ENCODE results near the gene IRGQ. TPM values are rescaled to one million over a fixed set of nuclear protein-coding genes. Genes with fewer than 3 reads are reported as not detected.

IRGQ gene
- total RNA-seq, 1 experiment from 2014 or later = 24.1 TPM

DNA sequence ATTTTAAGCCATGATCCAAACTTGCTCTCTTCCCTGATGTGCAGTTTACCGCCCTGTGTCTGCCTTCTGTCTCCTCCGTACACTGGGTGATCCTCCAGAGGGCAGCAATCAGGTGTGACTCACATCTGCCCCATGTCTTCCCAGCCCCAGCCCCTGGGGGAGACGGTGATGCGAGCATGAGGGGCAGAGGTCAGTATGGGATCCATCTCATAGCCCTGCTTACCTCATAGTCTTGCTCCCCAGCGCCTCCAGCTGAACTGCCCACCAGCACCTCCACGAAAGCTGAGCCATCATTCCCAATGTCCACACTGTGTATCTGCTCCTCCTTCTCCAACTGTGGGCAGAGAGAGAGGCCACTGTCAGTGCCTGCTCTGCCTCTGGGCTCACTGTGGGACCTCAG lies 35.2 kb downstream of the IRGQ start:
- H2BK20ac ChIP-seq (ENCODE audit: low read depth, low read length, poor library complexity, severe bottlenecking) = no peak overlapping the region
- no peak overlapping the region for H4K91ac ChIP-seq (ENCODE audit: insufficient read length, low read depth, low read length)
- H3K9me3 ChIP-seq (ENCODE audit: control insufficient read depth, low read depth, low read length) = no peaks in the 10 kb centered on the region
- H3K4me1 ChIP-seq (ENCODE audit: insufficient read depth, low read length) = no peaks in the 10 kb centered on the region
- DNase-seq = peak; percentile 40
- H3T11ph ChIP-seq (ENCODE audit: low read length) = no peak overlapping the region
- H4K20me1 ChIP-seq (ENCODE audit: control insufficient read depth, insufficient read depth, insufficient read length) = no peaks in the 10 kb centered on the region
- WGBS (ENCODE audit: extremely low coverage, insufficient read length, low lambda C conversion rate) = no CpG with 5 or more reads among the region's 6 CpGs
- no peak overlapping the region for H3K23ac ChIP-seq (ENCODE audit: insufficient read length, low read depth, low read length)
- H3K4me3 Mint-ChIP-seq = no peak overlapping the region
- H3K56ac ChIP-seq (ENCODE audit: insufficient read length, low read depth, low read length) = no peak overlapping the region
- H3K79me2 ChIP-seq (ENCODE audit: insufficient read depth, low read length) = no peaks in the 10 kb centered on the region
- H2AFZ ChIP-seq (ENCODE audit: low read length) = no peak overlapping the region
- peaks cover 0 to 3% of the 10 kb centered on the region in 2 experiments; a peak in 1 of 4 replicates for H3K4me1 Mint-ChIP-seq
- H3K27ac Mint-ChIP-seq = peak overlapping the region; percentile 5 to 64 (median 52); a peak in 4 of 7 replicates
- TF ChIP-seq, protein P1, sequence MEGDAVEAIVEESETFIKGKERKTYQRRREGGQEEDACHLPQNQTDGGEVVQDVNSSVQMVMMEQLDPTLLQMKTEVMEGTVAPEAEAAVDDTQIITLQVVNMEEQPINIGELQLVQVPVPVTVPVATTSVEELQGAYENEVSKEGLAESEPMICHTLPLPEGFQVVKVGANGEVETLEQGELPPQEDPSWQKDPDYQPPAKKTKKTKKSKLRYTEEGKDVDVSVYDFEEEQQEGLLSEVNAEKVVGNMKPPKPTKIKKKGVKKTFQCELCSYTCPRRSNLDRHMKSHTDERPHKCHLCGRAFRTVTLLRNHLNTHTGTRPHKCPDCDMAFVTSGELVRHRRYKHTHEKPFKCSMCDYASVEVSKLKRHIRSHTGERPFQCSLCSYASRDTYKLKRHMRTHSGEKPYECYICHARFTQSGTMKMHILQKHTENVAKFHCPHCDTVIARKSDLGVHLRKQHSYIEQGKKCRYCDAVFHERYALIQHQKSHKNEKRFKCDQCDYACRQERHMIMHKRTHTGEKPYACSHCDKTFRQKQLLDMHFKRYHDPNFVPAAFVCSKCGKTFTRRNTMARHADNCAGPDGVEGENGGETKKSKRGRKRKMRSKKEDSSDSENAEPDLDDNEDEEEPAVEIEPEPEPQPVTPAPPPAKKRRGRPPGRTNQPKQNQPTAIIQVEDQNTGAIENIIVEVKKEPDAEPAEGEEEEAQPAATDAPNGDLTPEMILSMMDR (conservative IDR thresholded peaks at IDR 0.05) = peak; percentile 35; the same call in 2 of the 3 replicates
- H3K9me3 Mint-ChIP-seq = no peaks in the 10 kb centered on the region
- H3K18ac ChIP-seq (ENCODE audit: insufficient read length, low read depth, low read length) = no peak overlapping the region
- H3K23me2 ChIP-seq (ENCODE audit: insufficient read length, low read depth, low read length, poor library complexity, severe bottlenecking) = no peaks in the 10 kb centered on the region
- no peak overlapping the region for H2BK5ac ChIP-seq (ENCODE audit: insufficient read length, low read length)
- H3K79me1 ChIP-seq (ENCODE audit: insufficient read depth, low read depth, low read length, poor library complexity, severe bottlenecking) = no peaks in the 10 kb centered on the region
- no peak overlapping the region for H2BK15ac ChIP-seq (ENCODE audit: low read depth, low read length)
- H3K36me3 Mint-ChIP-seq (ENCODE audit: insufficient read depth in 1 of 3, low read depth in 3 of 3) = peaks cover 6 to 35% (median 23%) of the 10 kb centered on the region in 3 experiments; a peak in 6 of 7 replicates
- no peak overlapping the region for H2BK120ac ChIP-seq (ENCODE audit: low read depth, low read length, poor library complexity, severe bottlenecking)
- no peak overlapping the region for H3K27ac ChIP-seq (ENCODE audit: insufficient read length, low read depth, low read length)
- no peak overlapping the region for H4K5ac ChIP-seq (ENCODE audit: insufficient read length, low read depth, low read length)
- no peak overlapping the region for H3K9ac ChIP-seq (ENCODE audit: extremely low read depth, insufficient read length, low read length)
- H3K4ac ChIP-seq (ENCODE audit: low read depth, low read length) = no peak overlapping the region
- H3K14ac ChIP-seq (ENCODE audit: insufficient read depth, low read length) = no peak overlapping the region
- H2BK12ac ChIP-seq (ENCODE audit: insufficient read length, low read depth, low read length) = no peak overlapping the region
- no peak overlapping the region for H3K4me2 ChIP-seq (ENCODE audit: insufficient read depth, insufficient read length, low read length)
- no peaks in the 10 kb centered on the region; the same call in 1 of the 2 replicates for H3K27me3 Mint-ChIP-seq (ENCODE audit: low read depth)
- H3K27me3 ChIP-seq (ENCODE audit: insufficient read depth, low read length) = no peaks in the 10 kb centered on the region
- no peak overlapping the region for H4K8ac ChIP-seq (replicated peaks; ENCODE audit: insufficient read length, low read depth, low read length)
- H2AK5ac ChIP-seq (ENCODE audit: insufficient read length, low read length) = no peak overlapping the region
